Mesendoderm (in vitro differentiated cells): ENCODE data around the gene KCNAB1.

ENCODE experiments used
- DNase-seq: peaks from one replicate; pipeline ENCODE4 v3.0.0; 2013
- H2AK5ac ChIP-seq: 2 replicates; pipeline ENCODE4 v1.6.1; 2013; ENCODE audit warnings: low read length, inconsistent platforms
- H2BK120ac ChIP-seq: 2 replicates; pipeline ENCODE4 v1.6.1; 2013; ENCODE audit warnings: low read depth, mild to moderate bottlenecking, low read length, moderate library complexity, mixed read lengths
- H2BK15ac ChIP-seq: replicated peaks from 2 replicates; pipeline ENCODE4 v1.6.1; 2013; ENCODE audit warnings: low read depth, mild to moderate bottlenecking, moderate library complexity
- H2BK5ac ChIP-seq: 2 replicates; pipeline ENCODE4 v1.6.1; 2013; ENCODE audit warnings: low read length, inconsistent platforms
- H3K18ac ChIP-seq: 2 replicates; pipeline ENCODE4 v1.6.1; 2013; ENCODE audit warnings: mild to moderate bottlenecking, low read length, mixed read lengths
- H3K23ac ChIP-seq: one replicate; pipeline ENCODE4 v1.6.1; 2013; ENCODE audit warnings: low read length
- H3K27ac ChIP-seq: 2 replicates; pipeline ENCODE4 v1.5.1; 2013; ENCODE audit warnings: low read depth, mild to moderate bottlenecking, inconsistent platforms, low read length, moderate library complexity
- H3K27me3 ChIP-seq: 2 replicates; pipeline ENCODE4 v1.6.1; 2013; ENCODE audit warnings: low read length, control low read depth, mild to moderate bottlenecking, inconsistent platforms; ENCODE audit not compliant: insufficient read depth, poor library complexity
- H3K36me3 ChIP-seq: 2 replicates; pipeline ENCODE4 v1.6.1; 2013; ENCODE audit warnings: low read length, inconsistent platforms; ENCODE audit not compliant: control insufficient read depth, insufficient read depth
- H3K4ac ChIP-seq: one replicate; pipeline ENCODE4 v1.6.1; 2013; ENCODE audit warnings: low read depth, mild to moderate bottlenecking, low read length, moderate library complexity
- H3K4me1 ChIP-seq: 2 replicates; pipeline ENCODE4 v1.6.1; 2013; ENCODE audit warnings: low read depth, low read length, inconsistent platforms; ENCODE audit not compliant: control insufficient read depth
- H3K4me2 ChIP-seq: 2 replicates; pipeline ENCODE4 v1.6.1; 2013; ENCODE audit warnings: low read length
- H3K4me3 ChIP-seq: 2 replicates; pipeline ENCODE4 v1.5.1; 2013; ENCODE audit warnings: mild to moderate bottlenecking, low read length
- H3K56ac ChIP-seq: one replicate; pipeline ENCODE4 v1.6.1; 2013; ENCODE audit warnings: low read length
- H3K79me1 ChIP-seq: 2 replicates; pipeline ENCODE4 v1.6.1; 2013; ENCODE audit warnings: low read length, inconsistent platforms
- H3K79me2 ChIP-seq: 2 replicates; pipeline ENCODE4 v1.6.1; 2013; ENCODE audit warnings: mild to moderate bottlenecking, low read length; ENCODE audit not compliant: control insufficient read depth, insufficient read depth
- H3K9ac ChIP-seq: 2 replicates; pipeline ENCODE4 v1.6.1; 2013; ENCODE audit warnings: low read length, inconsistent platforms
- H4K5ac ChIP-seq: one replicate; pipeline ENCODE4 v1.6.1; 2013; ENCODE audit warnings: low read length
- H4K8ac ChIP-seq: one replicate; pipeline ENCODE4 v1.6.1; 2013; ENCODE audit warnings: low read depth, mild to moderate bottlenecking, control low read depth, low read length, moderate library complexity
- WGBS: extraction: QIAGEN DNeasy Blood & Tissue Kit; methylation state at CpG from one replicate; pipeline ENCODE4 v1.1.7; 2013; ENCODE audit warnings: low lambda C conversion rate, missing lambda C conversion rate; ENCODE audit not compliant: insufficient coverage; ENCODE audit errors: extremely low coverage; 5-methylcytosine and 5-hydroxymethylcytosine counted together

Gene KCNAB1

DNA sequence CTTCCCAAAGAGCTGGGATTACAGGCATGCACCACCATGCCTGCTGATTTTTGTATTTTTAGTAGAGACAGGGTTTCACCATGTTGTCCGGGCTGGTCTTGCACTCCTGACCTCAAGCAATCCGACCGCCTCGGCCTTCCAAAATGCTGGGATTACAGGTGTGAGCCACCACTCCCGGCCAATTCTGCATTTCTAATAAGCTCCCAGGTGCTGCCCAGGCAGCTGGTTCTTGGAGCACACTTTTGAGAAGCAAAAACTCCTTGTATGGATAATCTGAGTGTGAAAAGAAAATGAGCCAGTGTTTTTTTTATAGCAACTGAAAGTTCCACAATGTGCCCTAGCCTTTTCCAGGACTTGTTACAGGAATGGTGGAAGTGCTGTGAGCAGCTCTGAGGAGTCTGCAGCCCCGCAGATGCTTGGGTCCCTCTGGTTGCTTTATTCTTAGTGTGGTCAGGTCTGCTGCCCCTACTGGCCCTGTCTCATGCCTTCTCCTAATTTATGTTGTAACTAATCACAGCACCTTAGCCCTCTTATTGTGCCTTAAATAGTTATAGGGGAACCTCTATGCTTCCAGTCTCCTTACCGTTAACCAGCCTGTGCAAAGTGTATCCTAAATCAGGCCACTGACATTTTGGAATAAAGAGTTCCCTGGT, 13.5 kb upstream of the KCNAB1 start:
- Histone ChIP-seq H3K56ac (no peak overlapping the region), H4K8ac (no peak overlapping the region), H2BK120ac (no peak overlapping the region), H3K9ac (no peak overlapping the region), H3K4me2 (no peak overlapping the region), H3K18ac (no peak overlapping the region), H2BK5ac (no peak overlapping the region), H3K27me3 (no peaks in the 10 kb centered on the region), H3K4ac (no peak overlapping the region), H2BK15ac (no peak overlapping the region), H3K27ac (no peak overlapping the region), H3K4me1 (no peaks in the 10 kb centered on the region), H3K79me2 (no peaks in the 10 kb centered on the region), H3K36me3 (no peaks in the 10 kb centered on the region), H2AK5ac (no peak overlapping the region), H3K23ac (no peak overlapping the region), H3K79me1 (no peaks in the 10 kb centered on the region), H3K4me3 (no peak overlapping the region), H4K5ac (no peak overlapping the region)
- no CpG with 5 or more reads among the region's 7 CpGs for WGBS
- DNase-seq = peak; percentile 32

DNA sequence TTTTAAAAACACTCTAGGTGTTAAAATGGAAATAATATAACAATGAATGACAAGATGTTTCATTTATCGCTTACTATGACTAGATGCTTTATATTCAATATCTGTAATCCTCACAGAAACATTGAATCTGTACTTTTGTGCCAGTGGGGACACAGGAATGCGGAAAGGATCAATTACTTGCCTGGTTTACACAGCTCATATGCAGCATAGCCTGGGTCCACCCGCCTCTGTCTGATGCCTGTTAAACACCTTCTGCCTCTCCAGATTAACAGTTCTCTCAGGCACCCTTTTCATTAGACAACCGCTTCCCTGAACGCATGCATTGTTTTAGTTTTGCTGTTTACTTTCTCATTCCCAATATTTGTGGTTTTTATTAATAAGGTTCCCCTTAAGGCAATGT, 12.9 kb upstream of the KCNAB1 start:
- no peak for DNase-seq
- no peak overlapping the region for H4K8ac ChIP-seq

DNA sequence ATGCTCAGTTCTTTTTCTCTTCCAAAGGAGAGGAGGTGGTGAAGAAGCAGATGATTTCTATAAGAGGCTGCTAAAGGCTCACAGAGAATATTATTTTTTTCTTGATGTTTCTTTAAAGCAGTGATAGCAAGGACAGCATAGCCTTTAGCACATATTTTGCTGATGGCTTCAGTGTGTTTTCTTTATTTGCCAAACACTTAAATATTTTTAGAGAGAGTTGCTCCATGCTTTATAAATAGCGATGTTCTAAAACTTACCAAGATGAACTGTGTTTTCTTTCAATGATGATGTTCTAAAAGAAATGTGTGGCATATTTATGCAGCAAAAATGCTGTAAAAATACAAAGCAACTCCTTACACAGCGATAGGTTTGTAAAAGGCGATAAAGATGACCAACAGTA, 11.8 kb upstream of the KCNAB1 start:
- no peaks in the 10 kb centered on the region for H3K79me2 ChIP-seq
- H4K8ac ChIP-seq = no peak overlapping the region
- no peak overlapping the region for H3K9ac ChIP-seq
- no peaks in the 10 kb centered on the region for H3K79me1 ChIP-seq
- no peak overlapping the region for H4K5ac ChIP-seq
- WGBS = no CpG with 5 or more reads among the region's 3 CpGs
- no peak overlapping the region for H2BK5ac ChIP-seq
- H2BK15ac ChIP-seq = no peak overlapping the region
- no peak overlapping the region for H3K56ac ChIP-seq
- H3K4me1 ChIP-seq = no peaks in the 10 kb centered on the region
- H3K36me3 ChIP-seq = no peaks in the 10 kb centered on the region
- H2AK5ac ChIP-seq = no peak overlapping the region
- no peak overlapping the region for H3K23ac ChIP-seq
- H3K4me3 ChIP-seq = no peak overlapping the region
- no peak overlapping the region for H3K4me2 ChIP-seq
- H3K18ac ChIP-seq = no peak overlapping the region
- DNase-seq = no peak
- H3K27me3 ChIP-seq = no peaks in the 10 kb centered on the region
- no peak overlapping the region for H2BK120ac ChIP-seq
- no peak overlapping the region for H3K27ac ChIP-seq
- no peak overlapping the region for H3K4ac ChIP-seq

More for the DNA sequence above, 12.9 kb upstream of the KCNAB1 start:
- WGBS = no CpG with 5 or more reads among the region's 5 CpGs
- no peak overlapping the region for H2BK5ac ChIP-seq
- H3K4ac ChIP-seq = no peak overlapping the region
- no peak overlapping the region for H4K5ac ChIP-seq
- H3K79me2 ChIP-seq = no peaks in the 10 kb centered on the region
- no peak overlapping the region for H3K18ac ChIP-seq
- no peak overlapping the region for H3K4me3 ChIP-seq
- no peak overlapping the region for H3K23ac ChIP-seq
- H2AK5ac ChIP-seq = no peak overlapping the region
- H2BK15ac ChIP-seq = no peak overlapping the region
- no peaks in the 10 kb centered on the region for H3K79me1 ChIP-seq
- H3K9ac ChIP-seq = no peak overlapping the region
- no peak overlapping the region for H3K27ac ChIP-seq
- H2BK120ac ChIP-seq = no peak overlapping the region
- no peaks in the 10 kb centered on the region for H3K4me1 ChIP-seq
- no peak overlapping the region for H3K56ac ChIP-seq
- no peaks in the 10 kb centered on the region for H3K36me3 ChIP-seq
- H3K4me2 ChIP-seq = no peak overlapping the region
- H3K27me3 ChIP-seq = no peaks in the 10 kb centered on the region

DNA sequence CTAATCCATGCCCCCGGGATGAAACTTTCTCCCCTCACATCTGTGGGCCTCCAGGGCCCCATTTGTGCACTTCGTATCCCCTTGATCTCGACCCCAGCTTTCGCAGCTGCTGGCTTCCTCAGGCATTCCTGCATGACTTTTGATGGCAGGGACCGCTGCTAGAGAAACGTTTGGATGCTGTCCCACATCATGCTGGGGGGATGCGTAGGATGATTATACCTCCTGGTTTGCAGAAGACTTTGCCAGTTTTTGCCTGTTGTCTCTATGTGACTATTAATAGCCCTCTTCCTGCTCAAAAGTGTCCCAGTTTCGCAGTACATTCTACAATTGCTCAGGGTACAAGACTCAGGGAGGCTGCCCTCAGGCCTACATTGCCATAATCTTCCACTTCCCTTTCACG, 10.4 kb upstream of the KCNAB1 start:
- H3K4me1 ChIP-seq = no peaks in the 10 kb centered on the region
- H3K79me2 ChIP-seq = no peaks in the 10 kb centered on the region
- no peak overlapping the region for H2AK5ac ChIP-seq
- no peak overlapping the region for H3K4me3 ChIP-seq
- no peak overlapping the region for H3K4me2 ChIP-seq
- H2BK15ac ChIP-seq = no peak overlapping the region
- H3K9ac ChIP-seq = no peak overlapping the region
- no peak for DNase-seq
- no peak overlapping the region for H4K5ac ChIP-seq
- no peak overlapping the region for H2BK120ac ChIP-seq
- H3K18ac ChIP-seq = no peak overlapping the region
- no peaks in the 10 kb centered on the region for H3K27me3 ChIP-seq
- H3K36me3 ChIP-seq = no peaks in the 10 kb centered on the region
- no peak overlapping the region for H3K23ac ChIP-seq
- no peak overlapping the region for H3K4ac ChIP-seq
- no peak overlapping the region for H4K8ac ChIP-seq
- H3K79me1 ChIP-seq = no peaks in the 10 kb centered on the region
- H3K56ac ChIP-seq = no peak overlapping the region
- no peak overlapping the region for H2BK5ac ChIP-seq
- no CpG with 5 or more reads among the region's 9 CpGs for WGBS
- H3K27ac ChIP-seq = no peak overlapping the region

GRCh38 chr3:156126467-156126866, 6.1 kb downstream of the KCNAB1 start:
- no peak overlapping the region for H3K4me3 ChIP-seq
- H2AK5ac ChIP-seq = no peak overlapping the region
- no peak overlapping the region for H2BK120ac ChIP-seq
- no peak overlapping the region for H3K18ac ChIP-seq
- no peak overlapping the region for H3K23ac ChIP-seq
- no peak overlapping the region for H3K4ac ChIP-seq
- no peaks in the 10 kb centered on the region for H3K79me1 ChIP-seq
- WGBS = no CpG with 5 or more reads among the region's 3 CpGs
- no peak overlapping the region for H3K9ac ChIP-seq
- no peak overlapping the region for H2BK5ac ChIP-seq
- H3K4me2 ChIP-seq = no peak overlapping the region
- H2BK15ac ChIP-seq = no peak overlapping the region
- H3K56ac ChIP-seq = no peak overlapping the region
- DNase-seq = no peak
- H3K4me1 ChIP-seq = no peaks in the 10 kb centered on the region
- no peak overlapping the region for H3K27ac ChIP-seq
- no peak overlapping the region for H4K8ac ChIP-seq
- H3K79me2 ChIP-seq = no peaks in the 10 kb centered on the region
- no peak overlapping the region for H4K5ac ChIP-seq
- H3K36me3 ChIP-seq = no peaks in the 10 kb centered on the region
- H3K27me3 ChIP-seq = no peaks in the 10 kb centered on the region

GRCh38 chr3:156131241-156131640, 10.9 kb downstream of the KCNAB1 start:
- no peak overlapping the region for H3K56ac ChIP-seq
- no CpG with 5 or more reads among the region's 3 CpGs for WGBS
- H3K27me3 ChIP-seq = no peaks in the 10 kb centered on the region

More at GRCh38 chr3:156131241-156131640, 10.9 kb downstream of the KCNAB1 start:
- Histone ChIP-seq H3K79me1 (no peaks in the 10 kb centered on the region), H2BK5ac (no peak overlapping the region), H3K27ac (no peak overlapping the region), H3K23ac (no peak overlapping the region), H3K4me3 (no peak overlapping the region), H4K5ac (no peak overlapping the region), H2BK15ac (no peak overlapping the region), H3K18ac (no peak overlapping the region), H4K8ac (no peak overlapping the region), H3K79me2 (no peaks in the 10 kb centered on the region), H3K9ac (no peak overlapping the region), H3K4me2 (no peak overlapping the region), H2AK5ac (no peak overlapping the region), H3K4ac (no peak overlapping the region), H3K36me3 (no peaks in the 10 kb centered on the region), H3K4me1 (no peaks in the 10 kb centered on the region), H2BK120ac (no peak overlapping the region)
- DNase-seq = no peak
